Activated naive CD8-positive, alpha-beta T cell treated with anti-CD3 and anti-CD28 coated beads, Interleukin-2, amount 50 U/mL, for 24 hours (primary cell): ENCODE data around the gene COQ5.

Experiments
- ATAC-seq: fragments of 150-1000 bp; cut with Tn5 transposase; one replicate; pipeline ENCODE4 v1.10.0; 2021
- DNase-seq: peaks from one replicate; pipeline ENCODE4 v3.0.0; 2021
- H3K27ac Mint-ChIP-seq: one replicate; pipeline ENCODE4 v1.8.0; 2021; ENCODE audit warnings: mild to moderate bottlenecking, mixed read lengths
- H3K27me3 Mint-ChIP-seq: one replicate; pipeline ENCODE4 v1.8.0; 2021; ENCODE audit warnings: mixed read lengths
- H3K36me3 Mint-ChIP-seq: one replicate; pipeline ENCODE4 v1.8.0; 2021; ENCODE audit warnings: low read depth, mixed read lengths
- H3K4me1 Mint-ChIP-seq: one replicate; pipeline ENCODE4 v1.8.0; 2021; ENCODE audit warnings: mixed read lengths
- H3K4me3 Mint-ChIP-seq: one replicate; pipeline ENCODE4 v1.8.0; 2021; ENCODE audit warnings: mild to moderate bottlenecking, moderate library complexity, mixed read lengths
- H3K9me3 Mint-ChIP-seq: one replicate; pipeline ENCODE4 v1.8.0; 2021; ENCODE audit warnings: mixed read lengths

COQ5 gene

GRCh38 chr12:120528861-120529525 is at the start of gene COQ5:
Gene COQ5 (minus strand): TSS chr12:120529158. CDS start chr12:120529141, 17 bp downstream.
- Mint-ChIP-seq H3K4me3 (peak within 1 kb of the TSS; percentile 97), H3K4me1 (peaks cover 16% of the 10 kb centered on the region), H3K36me3 (no peaks in the 10 kb centered on the region), H3K27me3 (no peaks in the 10 kb centered on the region), H3K27ac (peak within 1 kb of the TSS; percentile 97), H3K9me3 (no peaks in the 10 kb centered on the region)
- peak; percentile 85 for DNase-seq
- peak; percentile 92 for ATAC-seq

GRCh38 chr12:120574106-120574505 is 45.1 kb upstream of the COQ5 start:
- H3K9me3 Mint-ChIP-seq = no peaks in the 10 kb centered on the region
- H3K4me3 Mint-ChIP-seq = no peak overlapping the region
- peaks cover 2% of the 10 kb centered on the region for H3K4me1 Mint-ChIP-seq
- no peaks in the 10 kb centered on the region for H3K27me3 Mint-ChIP-seq
- no peak for ATAC-seq
- H3K27ac Mint-ChIP-seq = peak overlapping the region; percentile 52
- DNase-seq = no peak
- H3K36me3 Mint-ChIP-seq = peaks cover 64% of the 10 kb centered on the region

GRCh38 chr12:120573560-120573959 is 44.6 kb upstream of the COQ5 start:
- peaks cover 65% of the 10 kb centered on the region for H3K36me3 Mint-ChIP-seq
- H3K4me1 Mint-ChIP-seq = no peaks in the 10 kb centered on the region
- DNase-seq (no peak), ATAC-seq (no peak)
- no peaks in the 10 kb centered on the region for H3K9me3 Mint-ChIP-seq
- no peak overlapping the region for H3K4me3 Mint-ChIP-seq
- no peaks in the 10 kb centered on the region for H3K27me3 Mint-ChIP-seq
- peak overlapping the region; percentile 52 for H3K27ac Mint-ChIP-seq

GRCh38 chr12:120571299-120571698 is 42.3 kb upstream of the COQ5 start:
- no peak for DNase-seq
- Mint-ChIP-seq H3K36me3 (peaks cover 60% of the 10 kb centered on the region), H3K27ac (no peak overlapping the region)

GRCh38 chr12:120563495-120563894 is 34.5 kb upstream of the COQ5 start:
- DNase-seq = no peak
- Mint-ChIP-seq H3K4me3 (no peak overlapping the region), H3K4me1 (no peaks in the 10 kb centered on the region), H3K27me3 (no peaks in the 10 kb centered on the region), H3K36me3 (peaks cover 52% of the 10 kb centered on the region), H3K27ac (no peak overlapping the region), H3K9me3 (no peaks in the 10 kb centered on the region)
- no peak for ATAC-seq

More at GRCh38 chr12:120571299-120571698, 42.3 kb upstream of the COQ5 start:
- H3K4me3 Mint-ChIP-seq = no peak overlapping the region
- no peak for ATAC-seq
- no peaks in the 10 kb centered on the region for H3K4me1 Mint-ChIP-seq
- H3K9me3 Mint-ChIP-seq = no peaks in the 10 kb centered on the region
- no peaks in the 10 kb centered on the region for H3K27me3 Mint-ChIP-seq

- H3K36me3 Mint-ChIP-seq = peaks cover 54% of the 10 kb centered on the region
- no peaks in the 10 kb centered on the region for H3K4me1 Mint-ChIP-seq
- ATAC-seq (no peak), DNase-seq (no peak)
- no peaks in the 10 kb centered on the region for H3K27me3 Mint-ChIP-seq
- H3K27ac Mint-ChIP-seq = no peak overlapping the region
- H3K4me3 Mint-ChIP-seq = no peak overlapping the region
- no peaks in the 10 kb centered on the region for H3K9me3 Mint-ChIP-seq
Observed at GRCh38 chr12:120562906-120563305, 33.9 kb upstream of the COQ5 start.

- DNase-seq (no peak), ATAC-seq (no peak)
- peaks cover 42% of the 10 kb centered on the region for H3K36me3 Mint-ChIP-seq
- no peaks in the 10 kb centered on the region for H3K9me3 Mint-ChIP-seq
- peak overlapping the region; percentile 11 for H3K27ac Mint-ChIP-seq
- H3K4me3 Mint-ChIP-seq = no peak overlapping the region
- peaks cover 2% of the 10 kb centered on the region for H3K4me1 Mint-ChIP-seq
- no peaks in the 10 kb centered on the region for H3K27me3 Mint-ChIP-seq
Observed at GRCh38 chr12:120557589-120557988, 28.6 kb upstream of the COQ5 start.

- ATAC-seq (no peak), DNase-seq (no peak)
- Mint-ChIP-seq H3K9me3 (no peaks in the 10 kb centered on the region), H3K27ac (no peak overlapping the region), H3K36me3 (peaks cover 31% of the 10 kb centered on the region), H3K27me3 (no peaks in the 10 kb centered on the region), H3K4me3 (no peak overlapping the region), H3K4me1 (peaks cover 5% of the 10 kb centered on the region)
Observed at GRCh38 chr12:120554678-120555077, 25.7 kb upstream of the COQ5 start.

- Mint-ChIP-seq H3K9me3 (no peaks in the 10 kb centered on the region), H3K36me3 (peaks cover 18% of the 10 kb centered on the region), H3K27me3 (no peaks in the 10 kb centered on the region), H3K4me3 (no peak overlapping the region), H3K4me1 (peaks cover 12% of the 10 kb centered on the region), H3K27ac (no peak overlapping the region)
- DNase-seq (no peak), ATAC-seq (no peak)
Observed at GRCh38 chr12:120546050-120546386, 17.1 kb upstream of the COQ5 start.

- H3K9me3 Mint-ChIP-seq = no peaks in the 10 kb centered on the region
- no peak for ATAC-seq
- no peaks in the 10 kb centered on the region for H3K27me3 Mint-ChIP-seq
- no peak for DNase-seq
- no peak overlapping the region for H3K4me3 Mint-ChIP-seq
- H3K27ac Mint-ChIP-seq = no peak overlapping the region
- H3K4me1 Mint-ChIP-seq = peaks cover 23% of the 10 kb centered on the region
- H3K36me3 Mint-ChIP-seq = peaks cover 24% of the 10 kb centered on the region
Observed at GRCh38 chr12:120544691-120545090, 15.7 kb upstream of the COQ5 start.

- ATAC-seq (no peak), DNase-seq (no peak)
- H3K9me3 Mint-ChIP-seq = no peaks in the 10 kb centered on the region
- no peaks in the 10 kb centered on the region for H3K27me3 Mint-ChIP-seq
- peaks cover 39% of the 10 kb centered on the region for H3K36me3 Mint-ChIP-seq
- no peak overlapping the region for H3K27ac Mint-ChIP-seq
- no peak overlapping the region for H3K4me3 Mint-ChIP-seq
- H3K4me1 Mint-ChIP-seq = peaks cover 48% of the 10 kb centered on the region
Observed at GRCh38 chr12:120542166-120542565, 13.2 kb upstream of the COQ5 start.

- no peaks in the 10 kb centered on the region for H3K27me3 Mint-ChIP-seq
- no peaks in the 10 kb centered on the region for H3K9me3 Mint-ChIP-seq
- H3K4me3 Mint-ChIP-seq = no peak overlapping the region
- H3K27ac Mint-ChIP-seq = peak overlapping the region; percentile 12
- H3K4me1 Mint-ChIP-seq = peaks cover 65% of the 10 kb centered on the region
- peaks cover 40% of the 10 kb centered on the region for H3K36me3 Mint-ChIP-seq
- ATAC-seq (no peak), DNase-seq (no peak)
Observed at GRCh38 chr12:120540445-120540844, 11.5 kb upstream of the COQ5 start.

GRCh38 chr12:120539303-120539702 is 10.3 kb upstream of the COQ5 start:
- ATAC-seq = no peak
- DNase-seq = no peak

GRCh38 chr12:120538281-120539156 is 9.6 kb upstream of the COQ5 start:
- no peak for ATAC-seq

More at GRCh38 chr12:120539303-120539702, 10.3 kb upstream of the COQ5 start:
- no peaks in the 10 kb centered on the region for H3K27me3 Mint-ChIP-seq
- no peaks in the 10 kb centered on the region for H3K9me3 Mint-ChIP-seq
- peak overlapping the region; percentile 24 for H3K4me3 Mint-ChIP-seq
- peaks cover 45% of the 10 kb centered on the region for H3K36me3 Mint-ChIP-seq
- H3K27ac Mint-ChIP-seq = peak overlapping the region; percentile 87
- peaks cover 63% of the 10 kb centered on the region for H3K4me1 Mint-ChIP-seq

GRCh38 chr12:120537856-120538220 is 8.9 kb upstream of the COQ5 start:
- Mint-ChIP-seq H3K27me3 (no peaks in the 10 kb centered on the region), H3K27ac (peak overlapping the region; percentile 87), H3K4me1 (peaks cover 62% of the 10 kb centered on the region), H3K9me3 (no peaks in the 10 kb centered on the region), H3K4me3 (peak overlapping the region; percentile 92), H3K36me3 (peaks cover 44% of the 10 kb centered on the region)
- no peak for DNase-seq
- ATAC-seq = no peak

More at GRCh38 chr12:120538281-120539156, 9.6 kb upstream of the COQ5 start:
- H3K27me3 Mint-ChIP-seq = no peaks in the 10 kb centered on the region
- H3K27ac Mint-ChIP-seq = peak overlapping the region; percentile 87
- peaks cover 45% of the 10 kb centered on the region for H3K36me3 Mint-ChIP-seq
- peaks cover 63% of the 10 kb centered on the region for H3K4me1 Mint-ChIP-seq
- H3K4me3 Mint-ChIP-seq = peak overlapping the region; percentile 92
- no peaks in the 10 kb centered on the region for H3K9me3 Mint-ChIP-seq
- no peak for DNase-seq
